Activated T-cell treated with anti-CD3 and anti-CD28 coated beads for 24 hours (primary cell): Measurements from ENCODE around the gene ATP10D.

Source experiments
- DNase-seq: peaks from one replicate; pipeline ENCODE4 v3.0.0-alpha.2; 2020; ENCODE audit warnings: low read depth

Gene ATP10D

GRCh38 chr4:47590325-47590724 lies 105.2 kb downstream of the ATP10D start:
- DNase-seq, result no peak

- DNase-seq, result no peak
Observed at GRCh38 chr4:47597696-47598095, 112.6 kb downstream of the ATP10D start.

- DNase-seq, result no peak
Observed at GRCh38 chr4:47598320-47598719, 113.2 kb downstream of the ATP10D start.

GRCh38 chr4:47598896-47599295 lies 113.8 kb downstream of the ATP10D start:
- no peak for DNase-seq

- DNase-seq, result no peak
Observed at GRCh38 chr4:47606482-47606881, 121.4 kb downstream of the ATP10D start.

GRCh38 chr4:47612116-47613023 lies 127.3 kb downstream of the ATP10D start:
- no peak for DNase-seq

- DNase-seq, result no peak
Observed at GRCh38 chr4:47615385-47615784, 130.3 kb downstream of the ATP10D start.

GRCh38 chr4:47617607-47618006 lies 132.5 kb downstream of the ATP10D start:
- DNase-seq, result no peak

- DNase-seq, result no peak
Observed at GRCh38 chr4:47619691-47620090, 134.6 kb downstream of the ATP10D start.

GRCh38 chr4:47621181-47621580 lies 136.1 kb downstream of the ATP10D start:
- no peak for DNase-seq

GRCh38 chr4:47624031-47624441 lies 139.0 kb downstream of the ATP10D start:
- no peak for DNase-seq

- no peak for DNase-seq
Observed at GRCh38 chr4:47631161-47631560, 146.1 kb downstream of the ATP10D start.

GRCh38 chr4:47639531-47639930 lies 154.5 kb downstream of the ATP10D start:
- DNase-seq, result no peak

GRCh38 chr4:47640911-47641310 lies 155.8 kb downstream of the ATP10D start:
- no peak for DNase-seq

GRCh38 chr4:47641755-47642154 lies 156.7 kb downstream of the ATP10D start:
- no peak for DNase-seq

- DNase-seq, result no peak
Observed at GRCh38 chr4:47642191-47642830, 157.2 kb downstream of the ATP10D start.
